DMS 273 (cell line): Measurements from ENCODE around the gene ABCB6.
"Not testable (repeated sequence)": the region's sequence is repeated elsewhere in the genome, so short reads cannot be mapped to it uniquely, and the experiment has no call there.

ENCODE experiments used
- DNase-seq: peaks from one replicate; lab custom pipeline; 2025; ENCODE audit not compliant: unreplicated experiment; lab: John Stamatoyannopoulos, UW

ABCB6 gene

GRCh38 chr2:219218732-219219701 is at the start of gene ABCB6:
TSS of gene ABCB6 (minus strand) at chr2:219218958. CDS start at chr2:219218673, 285 bp downstream.
- peak; percentile 97 for DNase-seq

DNA sequence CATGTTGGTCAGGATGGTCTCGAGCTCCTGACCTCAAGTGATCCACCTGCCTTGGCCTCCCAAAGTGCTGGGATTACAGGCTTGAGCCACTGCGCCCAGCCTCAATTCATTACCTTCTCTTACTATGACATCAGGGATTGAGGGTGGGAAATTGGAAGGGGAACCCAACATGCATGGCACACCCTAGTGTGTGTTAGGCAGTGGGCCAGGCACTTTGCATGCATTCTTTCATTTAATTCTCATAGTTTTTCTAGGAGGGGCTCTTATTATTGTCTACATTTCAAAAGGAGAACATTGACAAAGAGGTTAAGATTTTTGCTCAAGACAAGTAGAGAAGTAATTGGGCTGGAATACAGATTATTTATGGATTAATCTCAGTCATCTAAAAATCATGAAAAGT is 49.5 kb upstream of the ABCB6 start:
- DNase-seq: no peak

GRCh38 chr2:219266886-219267285 is 48.1 kb upstream of the ABCB6 start:
- DNase-seq: peak; percentile 50

DNA sequence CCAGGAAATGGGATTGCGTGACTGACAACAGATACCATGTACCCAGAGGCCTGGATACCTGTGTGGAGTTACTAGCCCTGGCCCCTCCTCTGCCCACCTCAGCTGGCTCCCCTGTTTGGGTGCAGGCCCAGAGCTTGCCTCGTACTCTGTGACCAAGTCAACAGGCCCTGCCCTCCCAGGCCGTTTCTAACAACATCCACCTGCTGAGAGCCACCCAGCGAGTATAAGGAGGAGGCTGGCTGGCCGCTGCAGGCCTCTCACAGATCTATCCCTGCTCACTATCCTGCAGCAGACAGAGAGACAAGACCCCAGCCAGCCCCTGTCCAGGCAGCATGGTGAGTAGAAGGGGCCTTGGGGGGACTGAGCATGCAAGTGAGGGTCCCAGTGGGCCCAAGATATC is 47.5 kb upstream of the ABCB6 start:
- DNase-seq: no peak

- DNase-seq: no peak
These were observed 42.5 kb upstream of the ABCB6 start for GRCh38 chr2:219261024-219261855.

GRCh38 chr2:219258942-219259341 is 40.2 kb upstream of the ABCB6 start:
- not testable (repeated sequence) for DNase-seq

- no peak for DNase-seq
These were observed 35.9 kb upstream of the ABCB6 start for GRCh38 chr2:219254590-219255201.

DNA sequence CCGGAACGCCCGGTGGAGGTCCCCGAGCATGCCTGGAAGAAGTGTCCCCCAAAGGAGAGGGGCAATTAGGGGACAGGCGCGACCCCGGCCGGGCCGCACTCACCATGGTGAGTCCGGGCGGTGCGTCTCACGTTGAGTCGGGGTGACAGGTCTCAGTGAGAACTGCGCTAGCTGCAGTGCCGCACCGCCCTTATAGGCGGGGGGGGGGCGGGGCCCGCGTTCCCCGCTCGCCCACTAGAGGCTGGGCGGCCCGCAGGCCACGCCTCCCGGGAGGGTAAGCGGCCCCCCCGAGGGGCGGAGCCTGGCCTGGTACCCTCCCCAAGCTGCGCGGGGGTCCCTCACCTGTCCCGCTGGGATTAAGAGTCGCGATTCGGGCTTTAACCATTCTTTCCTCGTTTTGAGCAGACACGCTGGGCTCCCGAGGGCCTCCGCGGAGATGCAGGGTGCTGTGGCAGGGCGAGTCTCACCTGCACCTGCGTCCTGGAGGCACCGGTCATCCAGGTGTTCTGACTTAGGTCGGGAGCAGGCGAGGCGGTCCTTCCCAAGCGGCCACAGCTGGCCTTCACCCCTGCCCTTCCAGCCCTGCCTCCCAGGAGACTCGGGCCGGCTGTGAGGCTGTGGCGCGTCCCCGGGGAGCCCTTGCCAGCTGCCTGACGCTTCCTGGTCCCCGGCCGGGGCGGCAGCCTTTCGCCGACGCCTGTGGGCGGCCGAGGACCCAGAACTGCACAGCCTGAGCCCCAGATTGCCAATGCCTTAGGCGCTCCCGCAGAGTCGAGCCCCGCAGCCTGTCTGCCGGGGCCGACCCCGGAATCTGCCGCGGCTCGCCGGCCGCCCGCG is 35.2 kb upstream of the ABCB6 start, which contains the start of gene TUBA4A:
Gene TUBA4A (minus strand): TSS at position 166 of the 837 bp plus-strand sequence. CDS start 60 bp downstream, at position 106.
- DNase-seq: peak; percentile 95

DNA sequence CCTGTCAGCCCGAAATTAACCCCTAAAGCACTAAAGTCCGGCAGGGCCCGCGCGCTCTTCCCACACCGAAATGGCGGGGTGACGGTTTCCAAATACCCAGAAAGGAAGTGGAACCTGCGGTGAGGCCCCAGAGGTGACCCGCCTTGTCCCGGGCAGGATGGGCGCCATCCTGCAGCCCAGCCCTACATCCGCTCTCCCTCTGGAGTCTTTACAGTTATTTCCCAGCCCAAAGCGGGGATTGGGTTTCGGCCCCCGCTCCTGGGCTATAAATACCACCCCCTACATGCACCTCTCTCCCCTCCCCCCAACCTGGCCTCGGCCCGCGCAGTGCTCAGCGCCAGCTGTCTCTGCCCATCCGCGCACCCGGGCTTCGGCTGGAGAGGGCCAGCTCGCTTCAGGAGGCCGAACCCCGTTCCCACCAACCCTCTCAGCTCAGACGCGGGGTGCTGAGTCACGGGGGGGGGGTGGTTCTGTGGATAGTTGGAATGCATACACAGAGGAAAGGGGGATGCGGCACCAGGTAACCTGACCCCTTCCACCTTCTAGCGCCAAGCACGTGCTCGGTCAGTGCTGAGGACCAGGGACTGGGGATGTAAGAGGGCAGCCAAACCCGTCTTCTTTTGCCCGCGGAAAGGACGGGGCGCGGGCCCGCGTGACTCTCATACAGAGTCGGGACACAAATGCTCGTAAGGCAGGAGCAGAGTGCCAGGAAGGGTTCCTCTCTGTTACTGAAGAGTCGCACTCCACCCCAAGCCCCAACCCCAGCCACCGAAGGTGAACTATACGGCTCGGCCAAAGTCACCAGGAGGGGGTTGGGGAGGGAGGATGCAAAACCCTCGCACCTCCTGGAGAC is 34.4 kb upstream of the ABCB6 start, which contains the start of gene TUBA4B:
Gene TUBA4B (plus strand): TSS at position 344 of the 853 bp plus-strand sequence. CDS start 165 bp downstream, at position 509.
- peak; percentile 89 for DNase-seq

DNA sequence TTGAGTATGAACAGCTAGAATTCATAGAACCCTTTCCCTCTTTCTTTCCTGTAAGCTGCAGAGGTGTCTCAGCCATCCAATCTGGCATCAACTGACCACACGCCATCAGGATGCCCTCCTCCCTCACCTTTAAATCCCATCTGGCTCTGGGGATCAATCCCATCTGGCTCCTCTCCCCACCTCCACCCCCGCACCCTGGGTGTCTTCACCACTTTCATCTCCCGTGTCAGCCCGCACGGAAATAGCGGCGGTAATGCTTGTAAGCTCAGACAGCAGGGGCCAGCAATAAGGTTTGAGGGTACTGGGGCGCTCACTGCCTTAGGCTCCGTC is 33.8 kb upstream of the ABCB6 start:
- peak; percentile 81 for DNase-seq

DNA sequence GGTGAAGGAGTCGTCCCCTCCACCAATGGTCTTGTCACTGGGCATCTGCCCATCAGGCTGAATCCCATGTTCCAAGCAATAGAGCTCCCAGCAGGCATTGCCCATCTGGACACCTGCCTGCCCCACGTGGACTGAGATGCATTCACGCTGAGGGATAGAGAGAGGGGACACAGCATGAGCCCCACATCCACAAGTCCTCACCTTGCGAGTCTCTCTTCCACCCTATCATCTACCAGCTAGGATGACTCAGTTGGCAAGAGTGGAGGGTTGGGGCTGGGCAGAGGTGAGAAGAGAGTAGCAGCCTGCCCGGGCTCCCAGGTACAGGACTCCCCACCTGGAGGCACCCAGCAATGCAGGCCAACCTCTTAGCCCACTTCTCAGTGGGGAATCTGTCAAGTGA is 33.3 kb upstream of the ABCB6 start:
- peak; percentile 48 for DNase-seq

GRCh38 chr2:219251656-219252055 is 32.9 kb upstream of the ABCB6 start:
- DNase-seq: peak; percentile 48

DNA sequence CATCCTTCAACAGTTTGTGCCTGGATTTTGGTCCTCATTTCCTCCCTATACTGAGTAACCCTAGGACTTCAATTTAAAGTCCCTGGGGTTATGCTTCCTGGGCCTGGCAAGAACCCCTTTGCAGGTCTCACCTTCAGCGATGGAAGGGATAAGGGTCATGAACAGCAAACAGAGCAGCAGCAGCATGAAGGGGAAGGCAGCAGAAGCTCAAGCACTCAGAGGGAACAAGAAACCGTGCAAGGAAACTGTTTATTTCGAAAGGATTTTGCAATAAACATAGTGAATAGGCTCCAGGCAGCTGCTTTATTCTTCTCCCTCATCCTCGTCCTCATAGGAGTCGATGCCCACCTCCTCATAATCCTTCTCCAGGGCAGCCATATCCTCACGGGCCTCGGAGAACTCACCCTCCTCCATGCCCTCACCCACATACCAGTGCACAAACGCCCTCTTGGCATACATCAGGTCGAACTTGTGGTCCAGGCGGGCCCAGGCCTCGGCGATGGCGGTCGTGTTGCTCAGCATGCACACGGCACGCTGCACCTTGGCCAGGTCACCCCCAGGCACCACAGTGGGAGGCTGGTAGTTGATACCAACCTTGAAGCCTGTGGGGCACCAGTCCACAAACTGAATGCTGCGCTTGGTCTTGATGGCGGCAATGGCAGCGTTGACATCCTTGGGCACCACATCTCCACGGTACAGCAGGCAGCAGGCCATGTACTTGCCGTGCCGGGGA is 31.5 kb upstream of the ABCB6 start:
- peak; percentile 44 for DNase-seq

DNA sequence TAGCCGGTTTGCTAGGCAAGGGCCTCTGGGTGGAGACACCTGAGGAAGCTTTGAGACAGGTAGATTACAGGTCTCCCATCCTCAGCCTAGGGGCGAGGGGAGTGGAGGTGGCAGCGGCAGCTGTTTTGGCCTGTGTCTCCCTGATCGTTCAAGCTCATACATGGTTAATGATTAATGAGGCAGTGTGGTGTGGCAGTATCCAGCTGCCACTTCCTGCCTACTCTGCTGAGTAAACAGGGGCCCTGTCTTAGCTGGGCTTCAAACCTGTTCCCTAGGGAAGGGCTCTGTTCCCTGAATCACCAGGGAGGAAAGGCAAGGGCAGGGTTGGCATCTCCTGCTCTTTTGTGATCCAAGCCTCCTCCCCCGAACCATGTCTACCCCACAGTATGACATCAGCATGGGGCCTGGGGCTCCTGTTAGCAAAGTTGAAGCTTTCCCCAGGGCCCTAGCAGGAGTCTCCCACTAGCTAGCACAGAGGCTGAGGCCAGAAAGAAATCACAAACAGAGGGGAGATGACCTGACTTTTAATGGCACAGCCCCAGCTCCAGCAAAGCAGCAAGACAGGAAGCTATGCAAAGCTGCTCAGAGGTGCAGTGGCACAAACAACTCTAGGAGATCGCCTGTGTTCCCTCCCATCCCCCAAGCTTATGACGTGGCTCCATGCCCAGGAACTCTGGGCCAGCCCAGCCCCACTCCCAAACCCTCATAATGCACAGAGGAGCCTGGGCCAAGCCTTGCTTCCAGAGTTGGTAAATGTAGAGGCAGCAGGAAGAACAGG is 30.6 kb upstream of the ABCB6 start:
- DNase-seq: peak; percentile 94

DNA sequence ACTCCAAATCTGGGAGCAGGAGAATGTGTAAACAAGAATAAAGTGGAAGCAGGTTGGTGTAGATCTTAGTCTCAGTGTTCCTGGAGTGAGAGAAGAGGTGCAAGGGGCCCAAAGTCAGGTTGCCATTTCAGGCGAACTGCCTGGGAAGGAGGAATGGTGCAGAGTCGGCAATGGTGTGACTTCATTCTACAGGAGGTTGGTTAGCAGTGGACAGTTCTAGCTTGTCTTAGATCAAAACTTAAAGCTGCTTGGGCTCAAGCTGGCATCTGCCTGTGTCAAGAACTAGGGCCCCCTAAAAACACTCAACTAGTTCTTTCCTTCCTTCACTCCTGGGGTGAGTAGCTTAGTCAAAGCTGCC is 30.1 kb upstream of the ABCB6 start:
- peak; percentile 59 for DNase-seq

DNA sequence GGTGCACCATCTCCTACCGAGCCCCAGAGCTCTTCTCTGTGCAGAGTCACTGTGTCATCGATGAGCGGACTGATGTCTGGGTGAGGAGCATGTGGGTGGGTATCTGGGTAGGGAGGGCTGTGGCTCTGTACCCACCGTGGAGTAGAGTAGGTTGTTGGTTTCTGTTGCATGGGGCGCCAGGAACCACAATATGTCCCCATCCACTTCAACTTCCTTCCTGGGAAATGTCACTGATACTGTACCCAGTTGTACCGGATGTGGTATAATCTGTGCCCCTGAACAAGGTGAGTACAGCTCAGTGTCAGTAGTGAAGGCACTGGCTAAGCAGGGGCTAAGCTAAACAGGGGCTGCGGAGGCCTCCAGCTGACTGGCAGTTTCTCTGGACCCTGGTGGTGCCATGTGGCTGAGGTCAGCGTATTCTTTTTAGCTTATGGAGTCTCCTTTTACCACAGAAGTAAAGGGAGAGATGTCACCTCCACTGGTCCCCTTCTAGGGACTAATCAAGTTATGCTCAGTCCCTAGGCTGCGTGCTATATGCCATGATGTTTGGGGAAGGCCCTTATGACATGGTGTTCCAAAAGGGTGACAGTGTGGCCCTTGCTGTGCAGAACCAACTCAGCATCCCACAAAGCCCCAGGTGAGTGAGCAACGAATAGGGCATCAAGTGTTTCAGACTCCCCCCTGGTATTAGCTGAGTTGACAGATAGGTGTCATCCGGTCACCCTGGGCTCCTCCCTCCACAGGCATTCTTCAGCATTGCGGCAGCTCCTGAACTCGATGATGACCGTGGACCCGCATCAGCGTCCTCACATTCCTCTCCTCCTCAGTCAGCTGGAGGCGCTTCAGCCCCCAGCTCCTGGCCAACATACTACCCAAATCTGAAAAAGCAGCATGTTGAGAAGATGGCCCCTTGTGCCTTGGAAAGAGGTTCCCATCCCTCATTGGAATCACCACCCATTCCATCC is 29.2 kb upstream of the ABCB6 start:
- DNase-seq: no peak

DNA sequence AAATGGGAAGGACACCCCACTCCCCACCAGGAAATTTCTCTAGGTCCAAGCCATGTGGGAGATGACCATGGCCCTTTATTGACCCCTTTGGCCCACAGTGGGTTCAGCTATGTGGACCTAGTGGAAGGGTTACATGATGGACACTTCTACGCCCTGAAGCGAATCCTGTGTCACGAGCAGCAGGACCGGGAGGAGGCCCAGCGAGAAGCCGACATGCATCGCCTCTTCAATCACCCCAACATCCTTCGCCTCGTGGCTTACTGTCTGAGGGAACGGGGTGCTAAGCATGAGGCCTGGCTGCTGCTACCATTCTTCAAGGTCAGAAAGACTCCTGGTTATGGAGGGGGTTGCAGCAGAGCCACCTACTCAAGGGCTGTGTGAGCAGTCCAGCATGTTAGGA is 27.8 kb upstream of the ABCB6 start:
- no peak for DNase-seq
